GM12891 (cell line): ENCODE results near the gene AMIGO3. TPM values are rescaled to one million over a fixed set of nuclear protein-coding genes. Genes with fewer than 3 reads are reported as not detected.
"Not testable (repeated sequence)": the region's sequence is repeated elsewhere in the genome, so short reads cannot be mapped to it uniquely, and the experiment has no call there.

Experiments used
- DNase-seq: peaks from one replicate; pipeline ENCODE4 v3.0.0; 2011; ENCODE audit warnings: low spot score; ENCODE audit not compliant: insufficient read length
- FAIRE-seq: peaks from 2 replicates; lab custom pipeline; 2011; peaks lifted over from hg19 to GRCh38; lab: Jason Lieb, UNC
- PAX5 ChIP-seq: IDR thresholded peaks from 2 replicates; pipeline ENCODE4 v1.6.1; 2011; ENCODE audit warnings: low read length, moderate library complexity, mild to moderate bottlenecking; ENCODE audit not compliant: insufficient read depth, severe bottlenecking
- POLR2A ChIP-seq: IDR thresholded peaks from 2 replicates; pipeline ENCODE4 v1.6.1; 2011; ENCODE audit warnings: low read depth, low read length, control low read depth
- POLR2AphosphoS5 ChIP-seq: IDR thresholded peaks from 2 replicates; pipeline ENCODE4 v1.6.1; 2011; ENCODE audit warnings: low read depth, low read length, control low read depth
- POU2F2 ChIP-seq: IDR thresholded peaks from 2 replicates; pipeline ENCODE4 v1.6.1; 2011; ENCODE audit warnings: low read depth, mild to moderate bottlenecking, control low read depth, low read length, moderate library complexity
- SPI1 ChIP-seq: IDR thresholded peaks from 2 replicates; pipeline ENCODE4 v1.6.1; 2011; ENCODE audit warnings: low read depth, low read length, control low read depth
- TAF1 ChIP-seq: IDR thresholded peaks from 2 replicates; pipeline ENCODE4 v1.6.1; 2011; ENCODE audit warnings: low read depth, low read length, control low read depth
- polyA plus RNA-seq: library from polyadenylated mRNA; unstranded; fragments of >200 nt; gene quantifications from one replicate; pipeline ENCODE4 v1.2.1, GENCODE V29; 2012; ENCODE audit warnings: low read depth, missing spikeins, inconsistent platforms; ENCODE audit not compliant: missing spikeins

Gene AMIGO3, protein sequence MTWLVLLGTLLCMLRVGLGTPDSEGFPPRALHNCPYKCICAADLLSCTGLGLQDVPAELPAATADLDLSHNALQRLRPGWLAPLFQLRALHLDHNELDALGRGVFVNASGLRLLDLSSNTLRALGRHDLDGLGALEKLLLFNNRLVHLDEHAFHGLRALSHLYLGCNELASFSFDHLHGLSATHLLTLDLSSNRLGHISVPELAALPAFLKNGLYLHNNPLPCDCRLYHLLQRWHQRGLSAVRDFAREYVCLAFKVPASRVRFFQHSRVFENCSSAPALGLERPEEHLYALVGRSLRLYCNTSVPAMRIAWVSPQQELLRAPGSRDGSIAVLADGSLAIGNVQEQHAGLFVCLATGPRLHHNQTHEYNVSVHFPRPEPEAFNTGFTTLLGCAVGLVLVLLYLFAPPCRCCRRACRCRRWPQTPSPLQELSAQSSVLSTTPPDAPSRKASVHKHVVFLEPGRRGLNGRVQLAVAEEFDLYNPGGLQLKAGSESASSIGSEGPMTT
- 1.0 TPM for polyA plus RNA-seq

- DNase-seq (peak; percentile 96), FAIRE-seq (peak; percentile 95)
- no peak for TF ChIP-seq TAF1
- peak; percentile 78 for TF ChIP-seq POLR2A
- TF ChIP-seq SPI1, result no peak
- TF ChIP-seq PAX5, result no peak
- TF ChIP-seq POLR2AphosphoS5, result peak; percentile 30; the same call in 1 of the 2 replicates
- peak; percentile 32; the same call in 1 of the 2 replicates for TF ChIP-seq POU2F2
Observed at GRCh38 chr3:49719214-49719884, at the start of gene AMIGO3. Gene AMIGO3, minus strand, starts transcription at chr3:49719684. Its CDS starts 219 bp downstream, at chr3:49719465.

DNA sequence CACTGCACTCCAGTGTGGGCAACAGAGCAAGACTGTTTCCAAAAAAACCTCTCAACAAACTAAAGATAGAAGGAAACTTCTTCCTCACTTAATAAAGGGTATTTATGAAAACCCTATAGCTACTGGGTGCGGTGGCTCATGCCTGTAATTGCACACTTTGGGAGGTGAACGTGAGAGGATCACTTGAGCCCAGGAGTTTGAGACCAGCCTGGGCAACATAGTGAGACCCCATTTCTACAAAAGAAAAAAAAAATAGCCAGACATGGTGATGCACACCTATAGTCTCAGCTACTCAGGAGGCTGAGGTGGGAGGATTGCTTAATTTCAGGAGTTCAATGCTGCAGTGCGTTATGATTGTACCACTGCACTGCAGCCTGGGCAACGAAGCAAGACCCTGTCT, 44.5 kb upstream of the AMIGO3 start:
- TF ChIP-seq SPI1, result no peak
- no peak for TF ChIP-seq TAF1
- no peak for TF ChIP-seq POLR2A
- TF ChIP-seq POLR2AphosphoS5, result no peak
- no peak for TF ChIP-seq PAX5
- TF ChIP-seq POU2F2, result no peak
- FAIRE-seq, result no peak
- no peak for DNase-seq

GRCh38 chr3:49761661-49762060, 42.2 kb upstream of the AMIGO3 start:
- FAIRE-seq (no peak), DNase-seq (no peak)
- TF ChIP-seq POLR2A (no peak), PAX5 (no peak), SPI1 (no peak), POU2F2 (no peak), POLR2AphosphoS5 (no peak), TAF1 (no peak)

GRCh38 chr3:49759226-49759625, 39.7 kb upstream of the AMIGO3 start:
- FAIRE-seq (no peak), DNase-seq (no peak)
- no peak for TF ChIP-seq PAX5
- TF ChIP-seq TAF1, result no peak
- TF ChIP-seq POU2F2, result no peak

GRCh38 chr3:49757197-49757596, 37.7 kb upstream of the AMIGO3 start:
- TF ChIP-seq POLR2A (no peak), PAX5 (no peak), SPI1 (no peak), POLR2AphosphoS5 (no peak), POU2F2 (no peak), TAF1 (no peak)
- FAIRE-seq (no peak), DNase-seq (no peak)

DNA sequence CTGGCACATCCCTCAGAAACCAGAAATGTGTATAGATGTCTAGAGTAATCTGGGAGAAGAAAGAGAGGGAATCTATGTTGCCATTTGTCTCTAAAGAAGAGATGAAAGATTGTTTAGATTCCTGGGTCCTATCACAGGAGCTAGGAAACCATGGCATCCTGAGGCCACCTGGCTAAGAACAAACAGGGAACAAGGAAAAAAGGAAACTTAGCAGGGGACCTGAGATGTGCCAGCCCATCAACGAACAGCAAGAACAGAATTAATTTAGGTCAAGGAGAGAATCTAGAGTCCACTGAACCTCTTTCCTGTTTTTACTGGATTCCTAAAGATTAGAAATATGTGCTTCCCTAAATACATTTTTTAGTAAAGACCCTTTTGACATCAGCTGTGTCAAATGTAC, 36.6 kb upstream of the AMIGO3 start:
- TF ChIP-seq TAF1 (no peak), SPI1 (no peak), PAX5 (no peak), POU2F2 (no peak), POLR2A (no peak), POLR2AphosphoS5 (no peak)
- FAIRE-seq, result no peak
- no peak for DNase-seq

DNA sequence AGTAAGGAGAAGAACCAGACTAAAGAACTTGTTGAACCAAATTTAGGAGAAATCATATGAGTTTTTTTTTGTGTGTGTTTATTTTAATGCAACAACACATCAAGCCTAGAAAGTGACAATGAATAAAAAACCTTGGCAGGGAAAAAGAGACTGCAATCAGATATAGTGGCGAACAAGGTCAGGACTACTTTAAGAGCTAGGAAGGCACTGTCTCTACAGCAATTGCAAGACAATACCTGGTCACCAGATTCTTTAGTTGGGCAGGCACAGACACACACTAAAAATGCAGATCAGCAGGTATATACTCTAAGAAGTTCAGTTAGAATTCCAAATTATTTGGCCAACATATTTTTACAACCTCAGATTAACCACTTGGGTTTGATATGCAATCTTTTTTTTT, 35.1 kb upstream of the AMIGO3 start:
- DNase-seq (no peak), FAIRE-seq (no peak)
- TF ChIP-seq POU2F2, result no peak
- no peak for TF ChIP-seq POLR2A
- no peak for TF ChIP-seq POLR2AphosphoS5
- TF ChIP-seq PAX5, result no peak
- no peak for TF ChIP-seq TAF1
- no peak for TF ChIP-seq SPI1

- FAIRE-seq (no peak), DNase-seq (no peak)
- TF ChIP-seq SPI1, result no peak
- no peak for TF ChIP-seq POU2F2
- TF ChIP-seq PAX5, result no peak
- TF ChIP-seq TAF1, result no peak
Observed at GRCh38 chr3:49751501-49751900, 32.0 kb upstream of the AMIGO3 start.

DNA sequence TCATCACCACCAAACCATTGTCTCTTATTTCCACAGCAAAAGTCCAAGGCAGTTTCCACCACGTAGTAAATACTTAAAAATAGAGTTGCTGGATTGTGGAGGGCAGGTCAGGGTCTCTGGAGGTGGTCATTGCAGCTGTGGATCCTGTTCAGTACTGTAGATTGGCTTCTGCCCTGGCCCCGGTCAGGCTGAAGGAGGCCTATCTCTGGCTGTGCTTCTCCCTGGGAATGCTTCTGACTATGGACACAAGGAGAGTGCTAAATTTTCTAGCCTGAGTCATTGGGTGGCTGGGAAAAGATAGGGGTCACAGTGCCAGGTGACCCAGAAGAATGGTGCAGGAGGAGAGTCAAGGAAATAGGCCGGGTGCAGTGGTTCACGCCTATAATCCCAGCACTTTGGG, 30.6 kb upstream of the AMIGO3 start:
- no peak for FAIRE-seq
- no peak for DNase-seq
- TF ChIP-seq POLR2AphosphoS5 (no peak), POLR2A (no peak), POU2F2 (no peak), TAF1 (no peak), SPI1 (no peak), PAX5 (no peak)

DNA sequence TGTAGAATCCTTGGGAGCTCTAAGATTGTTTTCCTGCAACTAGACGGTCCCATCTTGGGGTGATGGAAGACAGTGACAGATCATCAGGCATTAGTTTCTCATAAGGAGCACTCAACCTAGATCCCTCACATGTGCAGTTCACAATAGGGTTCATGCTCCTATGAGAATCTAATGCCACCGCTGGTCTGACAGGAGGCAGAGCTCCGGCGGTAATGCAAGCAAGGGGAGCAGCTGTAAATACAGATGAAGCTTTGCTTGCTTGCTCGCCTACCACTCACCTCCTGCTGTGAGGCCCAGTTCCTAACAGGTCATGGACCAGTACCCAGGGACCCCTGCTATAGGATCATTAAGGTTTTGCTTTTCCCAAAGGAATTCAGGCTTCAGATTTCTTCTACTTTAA, 29.4 kb upstream of the AMIGO3 start:
- FAIRE-seq, DNase-seq: not testable (repeated sequence)
